NCI-H2196 treated with DMSO at 0.1 percent for 48 hours (cell line): ENCODE data around the gene NOP9.
"Not testable (repeated sequence)": the region's sequence is repeated elsewhere in the genome, so short reads cannot be mapped to it uniquely, and the experiment has no call there.

Experiments used
- DNase-seq: peaks from one replicate; lab custom pipeline; 2025; ENCODE audit not compliant: unreplicated experiment; lab: John Stamatoyannopoulos, UW

Gene NOP9

DNA sequence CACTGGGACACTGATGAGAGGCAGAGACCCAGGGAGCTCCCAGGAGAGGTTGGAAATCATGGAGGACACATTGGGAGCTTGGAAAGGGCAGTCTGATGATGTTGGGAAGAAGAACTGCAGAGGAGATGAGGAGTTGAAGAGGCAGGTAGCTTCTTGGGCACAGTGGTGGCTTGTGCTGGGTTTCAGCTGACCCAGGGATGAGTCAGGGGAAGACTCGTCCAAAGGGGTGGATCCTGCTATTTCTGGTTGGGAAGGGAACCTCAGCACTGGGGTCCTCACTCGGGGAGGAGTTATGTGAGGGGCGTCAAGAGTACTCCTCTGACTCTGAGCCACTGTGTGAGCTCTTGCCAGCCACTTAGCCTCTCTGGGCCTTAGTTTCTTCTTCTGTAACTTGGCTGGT lies 23.7 kb downstream of the NOP9 start:
- no peak for DNase-seq

GRCh38 chr14:24324024-24324423 lies 24.4 kb downstream of the NOP9 start:
- DNase-seq = no peak

DNA sequence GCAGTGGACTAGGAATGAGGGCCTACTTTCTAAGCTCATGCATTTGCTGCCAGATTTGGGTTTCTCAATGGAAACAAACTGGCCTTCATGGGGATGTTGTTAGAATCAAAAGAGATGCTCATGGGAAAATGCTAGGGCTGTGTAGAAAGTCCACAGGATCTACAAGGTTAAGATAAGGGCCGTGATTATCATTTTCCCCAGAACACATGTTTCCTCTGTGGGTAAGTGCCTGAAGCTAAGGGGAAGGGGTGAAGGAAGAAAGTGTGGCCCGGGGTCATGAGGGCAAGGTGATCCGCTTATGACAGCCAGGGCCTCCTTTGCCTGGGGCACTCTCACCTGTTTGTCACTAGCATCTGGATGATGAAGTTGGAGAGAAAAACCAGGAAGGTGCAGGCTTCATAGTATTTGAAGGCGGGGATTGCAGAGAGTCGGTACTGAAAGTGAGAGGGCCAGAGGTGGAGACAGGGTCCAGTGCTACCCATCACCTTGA lies 25.4 kb downstream of the NOP9 start:
- DNase-seq = no peak

- DNase-seq = no peak
Measured at GRCh38 chr14:24325963-24326362, 26.3 kb downstream of the NOP9 start.

DNA sequence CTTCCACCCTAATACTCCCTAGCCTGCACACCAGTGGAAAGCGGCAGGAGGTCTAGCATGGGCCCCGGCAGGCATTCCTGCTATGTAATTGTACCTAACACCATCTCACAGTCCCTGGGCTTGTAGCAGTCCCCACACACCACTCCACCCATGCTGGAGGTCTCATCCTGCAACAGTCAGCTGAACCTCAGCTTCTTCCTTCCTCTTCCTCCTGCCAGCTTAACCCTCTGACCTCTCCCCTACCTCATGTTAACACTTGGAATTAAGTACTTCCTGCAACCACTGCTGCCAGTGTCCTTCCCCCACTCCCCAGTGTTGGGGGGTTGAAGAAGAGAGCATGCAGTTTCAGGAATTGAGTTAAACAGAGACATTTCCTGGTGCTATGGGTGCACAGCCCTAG lies 27.7 kb downstream of the NOP9 start:
- DNase-seq = no peak

DNA sequence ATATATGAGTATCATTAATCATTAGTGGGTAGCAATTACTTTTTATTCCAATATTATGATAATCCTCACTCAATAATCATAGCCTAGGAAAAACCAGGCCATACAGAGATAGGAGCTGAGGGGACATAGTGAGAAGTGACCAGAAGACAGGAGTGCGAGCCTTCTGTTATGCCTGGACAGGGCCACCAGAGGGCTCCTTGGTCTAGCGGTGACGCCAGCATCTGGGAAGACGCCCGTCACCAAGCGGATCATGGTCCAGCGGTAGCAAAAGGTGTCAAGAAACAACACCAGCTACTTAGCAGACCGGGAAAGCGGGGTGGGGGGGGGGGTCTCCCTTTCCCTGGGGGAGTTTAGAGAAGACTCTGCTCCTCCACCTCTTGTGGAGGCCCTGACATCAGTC lies 28.3 kb downstream of the NOP9 start:
- not testable (repeated sequence) for DNase-seq

DNA sequence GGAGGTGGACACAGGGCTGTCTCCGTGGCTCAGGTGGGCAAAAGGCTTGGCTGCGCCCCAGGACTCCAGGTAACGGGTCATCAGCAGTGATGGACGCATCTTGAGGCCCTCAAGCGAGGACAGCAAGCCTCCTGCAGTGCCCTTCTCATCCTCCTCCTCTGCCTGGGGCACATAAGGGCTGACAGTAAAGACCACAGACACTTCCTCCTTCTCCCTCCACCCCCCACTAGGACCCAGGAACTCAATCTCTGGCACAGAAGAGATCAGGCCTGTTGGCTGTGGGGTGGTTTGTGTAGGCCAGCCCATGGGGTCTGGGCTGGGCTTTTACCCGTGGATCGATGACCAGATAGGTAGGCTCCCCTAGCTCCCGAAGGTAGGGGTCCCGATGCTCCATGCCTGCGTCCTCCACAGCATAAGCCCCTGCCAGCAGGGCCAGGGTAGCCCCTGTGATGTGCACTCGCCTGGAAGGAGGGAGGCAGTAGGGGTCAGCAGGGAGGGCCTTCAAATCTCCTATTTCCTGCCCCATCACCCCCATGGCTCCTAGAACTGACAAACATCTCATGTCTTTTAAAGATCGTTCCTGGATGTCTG lies 29.5 kb downstream of the NOP9 start:
- DNase-seq = no peak

DNA sequence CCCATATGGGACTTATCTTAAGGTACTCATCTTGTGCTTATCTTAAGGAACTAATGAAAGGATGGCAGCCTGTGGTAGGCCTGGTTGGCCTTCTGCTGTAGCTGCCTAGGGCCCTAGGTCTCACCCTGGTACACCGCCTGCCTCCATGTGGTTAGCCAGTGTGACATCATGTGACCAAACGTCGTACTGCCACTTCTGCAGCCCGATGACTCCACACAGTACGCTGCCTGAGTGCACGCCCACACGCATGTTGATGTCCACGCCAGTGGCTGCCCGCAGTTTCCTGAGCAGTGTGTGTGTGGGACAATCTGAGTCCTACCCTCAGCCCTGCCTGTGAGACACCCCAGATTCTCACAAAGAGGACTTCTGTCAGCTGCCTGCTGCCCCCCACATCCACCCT lies 30.1 kb downstream of the NOP9 start:
- no peak for DNase-seq

DNA sequence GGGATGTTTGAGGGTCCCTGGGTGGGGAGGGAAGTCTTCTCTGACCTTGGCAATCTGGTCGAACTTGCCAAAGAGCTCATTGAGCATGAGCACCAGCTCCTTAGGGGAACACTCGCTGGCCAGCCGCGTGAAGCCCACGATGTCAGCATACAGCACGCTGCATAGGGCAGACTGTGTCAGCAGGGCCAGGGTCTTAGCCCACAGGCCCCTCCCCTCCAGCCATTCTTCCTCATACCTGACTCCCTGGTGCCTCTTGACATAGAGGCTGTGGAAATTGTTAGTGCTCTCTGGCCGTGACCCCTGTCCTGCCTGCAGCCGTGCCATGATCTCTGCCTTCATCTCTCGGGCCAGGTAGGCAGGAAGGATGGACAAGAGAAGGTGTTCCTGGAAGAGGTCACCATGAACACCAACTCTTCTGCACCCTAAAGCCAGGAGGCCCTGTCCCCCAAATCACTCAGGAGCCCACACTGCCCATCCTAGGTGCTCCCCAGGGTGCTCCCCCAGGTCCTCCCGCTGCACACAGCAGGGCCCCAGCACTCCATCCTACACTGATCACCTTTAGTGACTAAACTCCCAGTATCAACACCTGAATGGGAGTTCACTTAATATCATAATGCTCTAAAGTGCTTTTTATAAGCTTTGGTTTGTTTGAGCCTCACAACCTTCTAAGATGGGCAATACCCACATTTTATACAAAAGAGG lies 31.5 kb downstream of the NOP9 start:
- no peak for DNase-seq

GRCh38 chr14:24331731-24332267 lies 32.1 kb downstream of the NOP9 start:
- no peak for DNase-seq

DNA sequence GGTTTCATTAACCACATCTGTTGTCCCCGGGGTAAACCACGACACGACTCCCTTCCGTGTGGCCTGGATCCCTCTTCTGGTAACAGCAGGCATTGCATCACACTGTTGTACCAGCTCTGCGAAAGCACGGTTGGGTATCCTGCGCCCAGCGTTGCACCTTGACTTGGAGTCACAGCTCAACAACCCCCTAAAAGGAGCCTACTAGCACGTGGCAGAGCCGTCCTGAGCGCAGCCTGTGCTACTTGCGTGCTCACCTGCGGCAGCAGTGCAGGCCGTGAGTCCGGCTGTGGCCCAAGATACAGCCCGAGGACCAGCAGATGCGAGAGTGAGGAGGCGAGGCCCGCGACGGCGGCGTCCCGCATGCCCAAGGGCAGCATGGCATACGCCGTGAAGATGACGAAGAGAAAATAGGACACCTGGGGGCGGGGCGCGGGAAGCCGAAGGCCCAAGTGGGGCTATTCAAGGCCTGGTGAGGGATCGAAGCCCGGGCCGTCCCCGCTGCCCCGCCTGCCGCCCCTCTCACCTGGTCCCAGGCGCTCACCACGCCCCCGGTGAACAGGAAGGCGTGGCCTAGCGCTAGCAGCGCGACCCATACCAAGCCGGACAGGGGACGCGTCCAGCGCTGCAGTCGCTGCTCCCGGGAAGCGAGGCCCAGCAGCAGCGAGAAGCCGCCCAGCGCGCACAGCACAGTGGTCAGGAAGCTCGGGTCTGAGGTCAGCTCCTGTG lies 32.8 kb downstream of the NOP9 start:
- no peak for DNase-seq

GRCh38 chr14:24334431-24335291 lies 35.0 kb downstream of the NOP9 start, which contains the start of gene ADCY4:
ADCY4 (minus strand) TSS chr14:24335071; CDS start chr14:24334652, 419 bp downstream.
- DNase-seq = no peak

GRCh38 chr14:24335461-24336171 lies 36.0 kb downstream of the NOP9 start:
- no peak for DNase-seq

GRCh38 chr14:24337144-24337823 lies 37.6 kb downstream of the NOP9 start:
- DNase-seq = no peak

GRCh38 chr14:24337824-24338175 lies 38.1 kb downstream of the NOP9 start:
- DNase-seq = no peak

DNA sequence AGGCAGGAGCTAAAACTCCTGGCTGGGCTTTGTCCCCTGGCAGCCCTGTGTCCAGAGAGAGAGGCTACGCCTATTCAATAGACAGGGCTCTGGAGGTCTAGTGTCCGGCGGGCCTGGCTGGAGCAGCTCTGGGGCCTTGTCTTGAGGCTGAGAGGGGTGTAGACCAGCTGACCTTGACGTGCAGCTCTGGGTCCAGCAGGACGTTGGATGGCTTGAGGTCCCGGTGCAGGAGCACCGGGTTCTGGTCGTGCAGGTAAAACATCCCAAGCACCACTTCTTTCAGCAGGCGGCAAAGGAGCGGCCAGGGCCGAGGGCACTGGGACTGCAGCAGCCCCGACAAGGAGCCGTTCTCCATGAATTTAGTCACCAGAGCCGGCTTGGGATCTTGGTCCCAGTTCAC lies 39.2 kb downstream of the NOP9 start:
- DNase-seq = no peak

DNA sequence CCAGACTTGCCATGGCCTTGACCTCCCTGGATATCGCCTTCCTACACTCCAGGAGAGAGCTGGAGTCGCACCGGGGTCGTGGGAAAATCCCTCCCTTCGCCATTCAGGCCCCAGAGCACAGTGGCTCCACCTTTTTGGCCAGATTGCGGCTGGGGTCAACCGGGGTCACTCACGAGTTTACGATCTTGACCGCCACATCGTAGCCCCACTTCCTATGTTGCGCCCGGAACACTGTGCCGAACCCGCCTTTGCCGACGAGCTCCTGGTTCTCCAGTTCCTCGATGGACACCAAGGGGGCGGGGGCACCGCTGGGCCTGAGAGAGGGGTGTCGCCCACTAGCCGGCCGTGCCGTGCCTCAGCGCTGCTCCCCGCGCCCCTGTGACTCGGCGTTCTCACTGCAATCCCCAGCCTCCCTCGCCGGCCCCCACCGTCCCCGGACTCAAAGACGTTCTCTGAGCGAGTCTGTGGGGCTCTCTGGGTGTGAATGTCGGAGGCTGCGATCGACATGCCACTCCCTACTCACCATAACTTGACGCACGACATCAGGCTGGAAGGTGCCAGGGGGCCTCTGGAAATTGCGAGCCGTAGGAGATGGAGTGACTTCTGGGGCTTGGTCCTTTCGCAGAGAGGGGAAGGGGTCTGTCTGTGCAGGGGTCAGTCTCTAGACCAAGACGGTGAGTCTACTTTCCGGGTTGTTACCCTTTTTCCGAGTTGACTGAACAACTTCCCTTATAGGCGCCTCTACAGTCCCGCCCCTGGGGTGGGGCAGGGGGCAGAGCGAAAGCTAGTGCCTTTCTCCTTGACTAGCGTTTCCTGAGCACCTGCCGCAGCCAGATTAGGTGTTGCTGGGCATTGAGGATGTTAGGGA lies 39.9 kb downstream of the NOP9 start, which contains the start of gene RIPK3:
RIPK3 (minus strand) TSS at position 708 of the 868 bp plus-strand sequence; CDS start at position 543, 165 bp downstream.
- DNase-seq = no peak

DNA sequence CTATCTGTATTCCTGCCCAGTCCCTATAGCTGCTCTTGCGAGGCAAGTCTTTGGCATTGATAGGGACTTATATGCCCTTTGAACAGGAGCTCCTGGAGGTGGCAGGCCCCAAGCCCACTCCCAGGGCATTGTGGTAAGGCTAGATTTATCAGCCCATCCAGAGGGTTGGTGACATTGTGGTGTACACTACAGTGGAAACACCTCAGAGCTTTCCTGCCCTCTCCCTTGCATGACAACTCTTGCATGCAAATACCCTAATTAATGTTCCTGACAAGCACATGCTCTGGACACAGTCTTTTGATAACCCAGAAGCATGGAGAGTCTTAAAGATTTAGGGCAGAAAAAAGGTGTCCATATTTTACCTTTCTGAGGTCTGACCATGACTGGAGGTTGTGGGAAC lies 41.0 kb downstream of the NOP9 start:
- no peak for DNase-seq

DNA sequence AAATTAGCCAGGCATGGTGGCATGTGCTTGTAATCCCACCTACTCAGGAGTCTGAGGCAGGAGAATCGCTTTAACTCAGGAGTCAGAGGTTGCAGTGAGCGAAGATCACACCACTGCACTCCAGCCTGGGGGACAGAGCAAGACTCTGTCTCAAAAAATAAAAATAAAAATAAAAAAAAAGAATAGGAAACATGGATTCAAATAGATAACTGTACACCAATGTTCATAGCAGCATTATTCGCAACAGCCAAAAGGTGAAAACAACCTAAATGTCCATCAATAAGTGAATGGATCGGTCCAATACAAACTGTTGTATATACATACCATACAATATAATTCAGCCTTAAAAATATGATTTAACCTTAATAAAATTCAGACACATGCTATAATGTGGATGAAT lies 43.2 kb downstream of the NOP9 start:
- no peak for DNase-seq
